HG03575 (cell line): Measurements from ENCODE around the gene PFKP.

Experiments
- ATAC-seq: cut with Tn5 transposase; IDR thresholded peaks from one replicate; pipeline ENCODE4 v1.9.1; 2021; ENCODE audit not compliant: unreplicated experiment, insufficient number of reproducible peaks, low FRiP score; ENCODE audit errors: extremely low read depth

The PFKP gene

DNA sequence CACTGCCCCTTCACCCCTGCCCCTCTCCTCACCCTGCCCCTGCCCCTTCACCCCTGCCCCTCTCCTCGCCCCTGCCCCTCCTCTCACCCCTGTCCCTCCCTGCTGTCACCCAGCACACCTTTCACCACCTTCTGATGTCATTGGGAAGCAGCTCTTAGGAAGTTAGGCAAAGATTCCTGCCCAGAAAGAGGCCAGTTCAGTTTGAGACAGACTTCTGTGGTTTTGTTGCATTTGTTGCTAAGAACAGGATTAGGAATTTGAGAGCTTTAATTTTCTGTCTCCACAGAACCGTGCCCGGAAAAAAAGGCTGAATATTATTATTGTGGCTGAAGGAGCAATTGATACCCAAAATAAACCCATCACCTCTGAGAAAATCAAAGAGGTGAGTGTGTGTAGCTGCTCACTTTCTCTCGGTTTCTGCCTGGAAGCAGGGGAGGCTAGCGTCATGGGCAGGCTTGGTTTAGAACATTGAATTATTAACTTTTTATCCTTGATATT, 39.6 kb downstream of the PFKP start:
- no peak for ATAC-seq

DNA sequence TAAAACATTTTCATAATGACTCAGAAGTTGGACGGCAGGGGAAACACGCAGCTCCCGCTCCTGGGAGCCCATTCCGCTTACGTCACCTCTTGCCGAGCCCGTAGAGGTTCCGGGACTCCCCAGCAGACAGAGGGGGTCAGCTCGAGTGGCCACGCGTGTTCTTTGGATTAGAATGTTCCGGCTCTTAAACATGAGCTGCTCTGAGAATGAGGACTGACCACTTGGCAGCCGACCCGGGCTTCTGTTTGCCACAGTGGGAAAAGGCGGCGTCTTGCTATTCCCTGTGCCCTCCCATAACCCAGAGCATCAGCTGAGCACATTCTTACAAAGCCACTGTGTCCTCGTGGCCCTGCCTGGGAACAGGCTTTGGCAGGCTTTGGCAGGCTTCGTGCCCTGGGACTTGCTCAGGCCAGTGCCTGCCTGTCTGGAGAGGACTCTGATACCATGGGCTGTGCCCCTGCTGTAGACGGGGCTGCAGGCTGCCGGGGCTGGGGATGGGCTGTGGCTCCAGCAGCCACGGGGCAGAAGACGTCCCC, 40.1 kb downstream of the PFKP start:
- no peak for ATAC-seq

DNA sequence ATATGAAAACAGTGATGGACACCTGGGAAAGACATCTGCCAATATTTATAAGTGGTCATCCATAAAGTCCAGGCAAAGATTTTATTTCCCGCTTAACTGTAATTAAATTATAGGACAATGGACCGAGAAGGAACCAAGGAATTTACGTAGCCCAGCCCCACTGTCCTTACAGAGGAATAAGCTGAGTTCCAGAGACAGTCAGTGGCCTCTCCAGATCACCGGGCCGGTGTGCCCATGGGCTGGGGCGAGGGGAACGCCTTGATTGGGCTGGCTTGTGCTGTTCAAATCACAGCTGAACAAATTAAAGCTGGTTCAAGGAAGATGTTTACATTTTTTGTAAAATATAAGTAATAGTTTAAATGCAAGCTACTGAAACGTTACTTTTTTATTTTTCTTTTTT, 40.7 kb downstream of the PFKP start:
- no peak for ATAC-seq

DNA sequence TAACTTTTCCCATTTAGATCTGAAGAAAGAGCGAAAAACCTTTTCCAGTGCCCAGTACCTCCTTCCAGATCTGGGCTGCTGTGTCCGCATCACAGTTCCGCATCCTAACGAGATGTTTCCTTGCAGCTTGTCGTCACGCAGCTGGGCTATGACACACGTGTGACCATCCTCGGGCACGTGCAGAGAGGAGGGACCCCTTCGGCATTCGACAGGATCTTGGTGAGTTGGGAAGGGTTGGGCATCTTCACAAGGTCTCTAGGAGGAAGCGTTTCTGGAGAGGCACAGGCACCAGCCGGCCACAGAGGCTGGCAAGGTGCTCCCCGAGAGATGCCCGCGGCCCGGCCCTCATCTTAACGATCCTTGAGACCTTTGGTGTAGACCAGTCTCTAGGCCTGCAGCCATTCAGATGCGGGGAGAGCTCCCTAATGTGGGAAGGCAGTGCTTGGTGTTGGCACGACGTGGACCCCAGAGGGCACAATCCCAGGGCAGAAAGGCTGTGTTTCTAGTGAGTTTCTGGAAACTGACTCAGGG, 41.3 kb downstream of the PFKP start:
- no peak for ATAC-seq

DNA sequence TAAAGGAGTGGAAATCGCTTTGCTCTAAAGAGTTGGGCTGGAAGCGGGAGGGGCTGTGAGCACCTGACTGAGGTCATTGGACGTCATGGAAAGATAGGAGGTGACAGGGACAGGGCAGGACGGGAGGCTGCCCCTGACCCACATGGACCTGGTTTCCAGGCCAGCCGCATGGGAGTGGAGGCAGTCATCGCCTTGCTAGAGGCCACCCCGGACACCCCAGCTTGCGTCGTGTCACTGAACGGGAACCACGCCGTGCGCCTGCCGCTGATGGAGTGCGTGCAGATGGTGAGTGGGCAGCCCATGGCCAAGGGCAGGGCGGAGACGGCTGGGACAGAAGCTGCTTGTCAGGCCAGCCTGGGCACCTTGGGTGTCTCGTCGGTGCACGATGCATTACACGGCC, 41.8 kb downstream of the PFKP start:
- no peak for ATAC-seq

DNA sequence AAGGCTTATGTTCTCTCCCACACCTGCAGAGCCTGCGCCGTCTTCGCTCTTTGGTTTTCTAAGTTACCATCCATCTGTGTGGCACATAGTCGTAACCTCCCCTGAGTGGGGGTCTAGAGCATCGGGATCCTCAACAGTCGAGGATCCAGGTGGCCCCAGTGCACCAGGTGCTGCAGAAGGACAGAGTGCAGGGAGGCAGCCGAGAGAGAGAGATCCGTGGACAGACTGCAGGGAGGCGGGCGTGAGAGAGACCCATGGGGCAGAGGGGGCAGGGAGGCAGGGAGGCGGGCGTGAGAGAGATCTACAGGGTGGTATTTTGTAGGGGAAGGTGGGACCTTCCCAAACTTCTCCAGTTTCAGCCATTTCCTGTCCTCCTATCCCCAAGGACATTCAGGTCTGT, 42.3 kb downstream of the PFKP start:
- ATAC-seq, result no peak

DNA sequence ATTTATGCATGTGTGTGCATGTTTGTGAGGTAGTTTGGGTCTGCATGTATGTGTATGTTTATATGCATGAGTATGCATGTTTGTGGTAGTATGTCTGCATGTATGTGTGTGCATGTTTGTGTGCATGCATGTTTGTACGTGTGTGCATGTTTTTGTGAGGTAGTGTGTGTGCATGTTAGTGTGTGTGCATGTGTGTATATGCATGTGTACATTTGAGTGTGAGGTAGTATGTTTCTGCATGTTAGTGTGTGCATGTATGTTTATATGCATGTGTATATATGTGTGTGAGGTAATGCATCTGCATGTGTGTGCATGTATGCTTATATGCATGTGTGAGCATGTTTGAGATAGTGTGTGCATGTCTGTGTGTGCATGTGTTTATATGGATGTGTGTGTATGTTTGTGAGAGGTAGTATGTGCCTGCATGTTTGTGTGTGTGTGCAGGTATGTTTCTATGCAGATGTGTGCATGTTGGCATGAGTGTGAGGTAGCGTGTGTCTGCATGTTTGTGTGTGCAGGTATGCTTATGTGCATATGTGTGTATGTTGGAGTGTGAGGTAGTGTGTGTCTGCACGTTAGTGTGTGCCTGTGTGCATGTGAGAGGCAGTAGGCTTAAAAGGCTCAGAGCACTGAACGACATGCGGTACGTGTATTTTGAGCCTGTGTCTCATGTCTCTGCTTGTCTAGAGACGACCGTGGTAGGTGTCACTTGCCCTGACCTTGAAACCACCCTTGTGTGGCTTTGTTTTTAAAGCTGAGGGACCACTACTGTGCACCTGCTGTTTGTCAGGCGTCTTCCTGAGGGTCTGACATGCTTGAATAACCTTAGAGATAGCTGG, 43.7 kb downstream of the PFKP start:
- ATAC-seq, result no peak

DNA sequence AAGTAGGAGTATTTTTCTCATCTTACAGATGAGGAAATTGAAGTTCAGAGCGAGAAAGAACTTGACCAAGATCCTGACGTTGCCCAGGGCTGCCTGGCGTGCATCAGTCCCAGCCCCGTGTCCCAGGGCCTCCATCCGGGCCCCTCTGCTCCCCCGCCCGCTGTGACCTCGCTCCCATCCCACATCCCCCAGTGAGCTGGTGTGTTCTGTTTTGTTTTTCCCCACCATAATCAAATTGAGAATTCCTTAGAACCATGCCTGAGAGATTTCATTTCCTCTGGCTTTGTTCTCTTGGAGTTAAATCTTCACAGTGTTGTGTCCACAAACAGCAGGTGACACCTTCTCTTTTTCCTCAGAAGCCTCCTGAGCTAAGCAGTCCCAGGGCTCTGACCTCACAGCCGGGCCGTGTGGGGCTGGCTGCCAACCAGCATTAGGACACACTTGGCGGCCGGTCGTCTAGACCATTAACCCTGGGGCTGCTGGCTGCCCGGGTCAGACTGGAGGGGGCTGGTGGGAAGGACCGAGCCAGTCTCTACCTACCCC, 44.3 kb downstream of the PFKP start:
- no peak for ATAC-seq

DNA sequence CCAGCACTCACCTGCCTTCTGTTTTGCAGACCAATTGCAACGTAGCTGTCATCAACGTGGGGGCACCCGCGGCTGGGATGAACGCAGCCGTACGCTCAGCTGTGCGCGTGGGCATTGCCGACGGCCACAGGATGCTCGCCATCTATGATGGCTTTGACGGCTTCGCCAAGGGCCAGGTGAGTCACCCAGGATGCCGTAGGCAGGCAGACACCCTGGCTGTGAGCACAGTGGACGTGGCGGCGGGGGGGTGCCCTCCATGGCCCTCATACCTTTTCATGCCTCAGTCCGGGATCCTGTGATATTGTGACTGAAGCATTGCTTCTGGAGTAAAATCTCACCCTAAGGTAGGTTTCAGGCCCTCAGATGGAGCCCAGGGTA, 46.0 kb downstream of the PFKP start:
- no peak for ATAC-seq

DNA sequence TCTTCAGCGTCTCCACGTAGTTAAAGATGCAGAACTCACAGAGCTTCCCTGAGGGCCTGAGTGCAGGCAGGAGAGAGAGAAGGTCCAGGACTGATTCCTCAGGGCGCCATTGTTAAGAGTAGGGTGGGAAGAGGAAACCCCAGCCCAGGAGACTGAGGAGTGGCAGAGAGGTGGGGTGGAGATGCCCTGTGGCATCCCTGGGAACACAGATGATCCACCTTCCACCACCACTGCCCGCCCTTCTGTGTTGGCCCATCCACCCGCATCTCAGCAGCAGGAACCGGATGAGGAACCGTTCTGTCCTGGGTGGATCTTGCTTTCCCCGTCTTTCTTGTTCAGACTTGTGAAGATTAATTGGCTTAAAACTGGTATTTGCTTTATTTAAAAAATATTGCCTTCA, 48.3 kb downstream of the PFKP start:
- ATAC-seq, result no peak

DNA sequence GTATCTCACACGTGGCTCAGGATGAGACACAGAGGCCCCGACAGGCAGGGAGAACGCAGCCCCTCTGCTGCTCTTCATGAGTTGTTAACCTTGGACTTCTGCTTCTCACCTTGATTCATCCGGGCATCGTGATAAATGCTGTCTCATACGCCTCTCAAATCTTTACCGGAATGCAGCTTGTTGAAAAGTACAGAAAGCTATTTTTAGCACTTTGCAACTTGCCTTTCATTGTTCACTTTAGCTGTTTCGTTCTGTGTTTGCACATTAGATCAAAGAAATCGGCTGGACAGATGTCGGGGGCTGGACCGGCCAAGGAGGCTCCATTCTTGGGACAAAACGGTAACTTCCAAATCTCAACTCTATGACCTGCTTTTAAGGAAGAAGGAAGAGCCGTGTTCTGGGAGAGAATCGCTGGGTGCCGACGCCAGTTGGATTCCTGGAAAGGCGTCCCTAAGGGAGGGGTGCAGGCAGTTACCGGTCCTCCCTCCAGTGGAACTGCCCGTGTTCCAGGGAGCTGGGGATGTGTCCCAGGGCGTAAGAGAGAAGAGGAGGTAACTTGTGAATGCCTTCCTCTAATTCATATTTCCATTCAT, 49.3 kb downstream of the PFKP start:
- ATAC-seq, result no peak

DNA sequence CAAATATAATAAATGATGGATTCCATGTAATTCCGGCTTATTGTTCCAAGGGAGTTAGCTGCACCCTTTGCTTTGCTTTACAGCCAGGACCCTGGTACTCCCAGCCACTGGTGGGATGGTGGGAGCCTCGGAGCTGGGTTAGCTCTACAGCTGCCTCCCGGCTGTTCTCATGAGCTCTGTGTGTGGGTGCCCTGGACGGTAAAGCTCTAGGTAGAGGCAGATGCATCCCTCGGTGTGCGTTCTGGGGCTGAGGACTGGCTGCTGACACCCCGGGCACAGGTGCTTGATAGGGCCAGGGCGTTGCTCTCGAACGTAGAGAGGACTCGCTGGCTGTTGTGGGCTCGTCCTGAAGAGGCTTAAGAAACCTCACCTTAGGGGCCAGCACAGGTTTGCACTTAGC, 50.1 kb downstream of the PFKP start:
- no peak for ATAC-seq

DNA sequence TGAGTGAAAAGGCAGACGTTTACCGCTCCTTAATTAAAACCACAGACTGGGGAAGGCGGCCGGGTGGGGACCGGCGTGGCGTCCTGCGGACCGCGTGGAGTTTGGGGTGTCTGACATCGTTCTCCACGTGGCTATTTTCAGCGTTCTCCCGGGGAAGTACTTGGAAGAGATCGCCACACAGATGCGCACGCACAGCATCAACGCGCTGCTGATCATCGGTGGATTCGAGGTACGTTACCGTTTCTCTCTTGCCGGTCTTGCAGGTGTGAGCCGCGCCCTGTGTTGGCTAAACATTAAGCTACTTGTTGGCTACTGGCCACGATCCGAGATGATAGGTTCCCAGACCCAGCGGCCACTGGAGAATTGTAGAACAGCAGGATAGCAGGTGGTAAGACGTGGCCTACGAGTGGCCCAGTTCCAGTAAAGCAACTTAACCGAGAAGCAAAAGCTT, 51.3 kb downstream of the PFKP start:
- no peak for ATAC-seq

DNA sequence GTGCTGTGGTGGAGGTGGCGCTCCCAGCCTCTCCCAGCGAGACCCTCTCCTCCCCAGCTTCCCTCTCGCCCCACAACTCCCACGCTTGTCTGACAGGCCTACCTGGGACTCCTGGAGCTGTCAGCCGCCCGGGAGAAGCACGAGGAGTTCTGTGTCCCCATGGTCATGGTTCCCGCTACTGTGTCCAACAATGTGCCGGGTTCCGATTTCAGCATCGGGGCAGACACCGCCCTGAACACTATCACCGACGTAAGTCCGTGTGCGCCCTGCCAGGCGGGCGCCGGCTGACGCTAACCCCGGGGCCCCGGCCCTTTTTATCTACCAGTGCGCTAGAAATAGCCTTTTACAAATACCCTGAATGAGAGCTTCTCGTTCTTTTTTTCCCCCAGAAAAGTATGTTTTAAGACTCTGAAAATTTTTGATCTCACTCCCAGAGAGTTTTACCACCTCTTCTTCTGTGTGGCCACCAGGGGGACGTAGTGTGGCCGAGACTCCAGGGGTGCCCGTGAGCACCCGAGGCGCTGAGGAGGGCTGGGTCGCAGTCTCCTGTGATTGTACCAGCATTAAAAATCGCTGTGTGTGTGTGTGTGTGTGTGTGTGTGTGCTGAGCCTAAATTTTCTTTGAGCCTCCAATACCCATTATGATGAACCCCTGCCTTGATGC, 52.6 kb downstream of the PFKP start:
- ATAC-seq, result no peak

DNA sequence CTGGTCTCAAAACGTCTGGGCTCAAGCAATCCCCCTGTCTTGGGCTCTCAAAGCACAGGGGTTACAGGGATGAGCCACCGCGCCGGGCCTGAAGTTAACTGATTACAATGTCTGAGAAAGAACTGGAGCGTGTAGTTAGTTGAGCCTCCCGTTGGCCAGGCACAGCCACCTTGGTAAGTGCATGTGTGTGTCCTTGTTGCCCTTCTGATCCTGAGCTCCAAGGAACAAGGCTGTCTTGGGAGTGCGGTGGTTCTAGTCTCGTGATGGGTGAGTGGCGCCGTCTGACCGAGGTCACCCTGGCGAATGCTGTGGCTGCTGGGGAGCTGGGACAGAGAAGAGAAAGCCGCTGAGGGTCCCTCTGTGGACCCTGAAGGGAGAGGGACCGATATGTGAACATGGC, 54.7 kb downstream of the PFKP start:
- ATAC-seq, result no peak

DNA sequence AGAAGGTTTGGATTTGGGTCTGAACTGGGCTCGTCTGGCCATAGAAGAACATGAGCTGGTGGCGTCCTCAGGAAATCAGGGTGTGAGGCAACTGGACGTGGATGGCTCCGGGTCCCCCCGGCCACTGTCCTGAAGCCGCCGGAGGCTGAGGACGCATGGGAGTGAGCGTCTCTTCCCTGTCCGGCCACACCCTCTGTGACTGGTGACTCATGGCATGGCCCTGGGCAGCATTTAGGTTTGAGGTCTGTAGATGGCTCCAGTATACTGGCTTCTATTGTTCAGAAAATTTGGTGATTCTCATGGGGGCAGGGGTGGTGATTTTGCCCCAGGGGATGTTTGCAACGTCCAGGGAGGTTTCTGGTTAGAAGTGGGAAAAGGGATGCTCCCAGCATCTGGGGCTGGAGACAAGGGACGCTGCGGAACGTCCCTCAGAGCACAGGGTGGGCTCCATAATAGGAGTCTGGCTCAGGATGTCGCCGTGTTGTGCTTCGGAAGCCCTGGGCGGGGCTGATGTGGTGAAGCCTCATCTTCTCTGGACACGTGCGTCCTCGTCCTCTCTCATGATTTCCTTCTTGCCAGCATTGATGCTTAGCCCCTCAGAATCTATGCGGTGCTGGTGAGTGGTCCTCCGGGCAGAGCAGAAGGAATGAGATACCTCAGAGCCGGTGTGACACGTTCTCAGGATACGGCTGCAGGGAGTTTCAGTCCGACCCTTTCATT, 55.3 kb downstream of the PFKP start:
- no peak for ATAC-seq

DNA sequence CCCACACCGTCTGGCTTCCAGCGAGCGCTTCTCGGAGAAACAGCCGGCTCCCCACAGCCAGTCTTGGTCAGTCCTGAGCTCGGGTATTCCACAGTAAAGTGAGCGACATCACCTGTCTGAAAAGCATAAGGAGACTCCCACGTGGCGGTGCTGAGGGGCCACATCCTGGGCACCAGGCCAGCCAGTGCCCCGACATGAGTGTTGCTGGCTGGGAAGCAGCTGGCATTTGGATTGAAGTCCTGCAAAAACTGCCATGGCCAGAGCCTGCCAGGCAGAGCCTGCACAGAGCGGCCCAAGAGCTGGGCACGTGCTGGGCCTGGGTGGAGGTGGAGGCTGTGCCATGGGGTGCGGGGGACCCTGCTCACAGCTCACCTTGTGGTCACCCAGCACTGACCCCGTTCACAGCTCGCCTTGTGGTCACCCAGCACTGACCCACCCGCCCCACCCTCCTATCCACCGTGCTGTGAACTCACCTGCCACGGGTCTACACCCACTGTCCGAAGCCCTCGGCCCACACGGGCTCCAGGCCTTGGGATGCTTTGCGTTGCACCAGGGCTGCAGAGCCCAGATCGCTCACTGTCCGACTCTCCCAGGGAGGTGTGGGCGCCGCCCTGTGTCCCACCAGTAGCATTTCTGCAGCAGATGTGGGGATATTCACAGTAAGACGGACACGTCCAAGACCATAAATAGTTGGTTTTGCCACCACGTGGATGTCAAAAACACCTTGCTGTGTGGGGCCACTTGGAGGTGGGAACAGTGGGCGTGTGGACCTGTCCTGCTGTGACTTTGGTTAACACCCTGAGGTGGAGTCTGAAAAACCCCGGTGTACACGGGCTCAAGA, 56.4 kb downstream of the PFKP start:
- no peak for ATAC-seq
